ENCODE data around the gene LSS. TPM values are rescaled to one million over a fixed set of nuclear protein-coding genes. Genes with fewer than 3 reads are reported as not detected.
"Not testable (repeated sequence)": the region's sequence is repeated elsewhere in the genome, so short reads cannot be mapped to it uniquely, and the experiment has no call there.

Gene LSS
- total and polyA plus RNA-seq, 10 of the 15 experiments (the other 5 are each of a cell fraction or from before 2014, with no cell fraction given) = 2.9 to 82.4 (median 27.5) TPM

GRCh38 chr21:46147429-46147828 lies 81.1 kb downstream of the LSS start:
- H3K4me2 ChIP-seq (ENCODE audit: control insufficient read depth, insufficient read depth); in situ Hi-C loops (cut with MboI); FAIRE-seq; SMC1A ChIA-PET (ENCODE audit: uncharacterized antibody, unreplicated experiment); DNase-seq (ENCODE audit: low read depth, low spot score); POLR2A ChIA-PET; H3K4me3 ChIP-seq; H3K36me3 ChIP-seq (ENCODE audit: control insufficient read depth in 2 of 2, insufficient read depth in 2 of 2, low read length in 1 of 2); H4K20me1 ChIP-seq (ENCODE audit: control insufficient read depth, insufficient read depth); H3K9ac ChIP-seq (ENCODE audit: control insufficient read depth, insufficient read depth, low read length); H3K4me1 ChIP-seq (ENCODE audit: control insufficient read depth, insufficient read depth, low read length); H3K79me2 ChIP-seq (ENCODE audit: control insufficient read depth, insufficient read depth, low read length); H3K9me3 ChIP-seq (replicated peaks; ENCODE audit: control insufficient read depth, insufficient read depth, low read length); BruUV-seq (replicated peaks); H3K27me3 ChIP-seq (replicated peaks in 1 of 2; ENCODE audit: control insufficient read depth in 2 of 2, insufficient read depth in 2 of 2, low read length in 1 of 2); H2AFZ ChIP-seq (ENCODE audit: control insufficient read depth, low read depth, low read length); H3K27ac ChIP-seq (ENCODE audit: control insufficient read depth, insufficient read depth): not testable (repeated sequence)
- ATAC-seq = peak; percentile 47
- WGBS (ENCODE audit: insufficient coverage, insufficient replicate concordance, low lambda C conversion rate, missing lambda C conversion rate) = 45% methylated on average over 10 of the region's 12 CpGs
- intact Hi-C loops (cut with micrococcal nuclease; ENCODE audit: unreplicated experiment) = loop anchor here (10.0 kb wide), 1 partner anchor 137 kb away; the partner anchor contains the start of genes MCM3AP and YBEY
- RAD21 ChIA-PET (ENCODE audit: unreplicated experiment) = interaction anchor here (1.0 kb wide), 1 partner anchor 174 kb away, joined by 5 read pairs; no protein-coding TSS in a partner anchor
- TF ChIP-seq RAD21 (IDR thresholded peaks at IDR 0.05; ENCODE audit: insufficient read depth, low read depth, low read length) (peak; percentile 66), CTCF (IDR thresholded peaks at IDR 0.05 in 2 of 3, conservative IDR thresholded peaks at IDR 0.05 in 1 of 3; ENCODE audit: control insufficient read depth in 2 of 3, extremely low read depth in 1 of 3, insufficient read depth in 1 of 3, low read depth in 3 of 3, low read length in 3 of 3) (peak; percentile 44 to 70 (median 55)), RUNX3 (IDR thresholded peaks at IDR 0.05; ENCODE audit: low read length) (peak; percentile 22; the same call in 1 of the 2 replicates), SMC3 (IDR thresholded peaks at IDR 0.05; ENCODE audit: borderline replicate concordance, low read length) (peak; percentile 55; the same call in 1 of the 2 replicates)
- CTCF ChIA-PET = interaction anchor here (0.9 to 1.3 kb wide), 3 partner anchors 107 to 178 kb away, joined by 3 to 4 read pairs (median 4); a partner anchor contains a TSS

- H3K27ac ChIP-seq (ENCODE audit: control insufficient read depth, insufficient read depth) = no peak overlapping the region
- DNase-seq (ENCODE audit: low read depth, low spot score) (no peak), ATAC-seq (no peak), FAIRE-seq (no peak)
- 31% methylated on average over 13 of the region's 14 CpGs for WGBS (ENCODE audit: insufficient coverage, insufficient replicate concordance, low lambda C conversion rate, missing lambda C conversion rate)
- CTCF ChIA-PET = interaction anchor here (0.9 to 1.3 kb wide), 3 partner anchors 107 to 179 kb away, joined by 3 to 4 read pairs (median 4); a partner anchor contains a TSS
- H3K4me1 ChIP-seq (ENCODE audit: control insufficient read depth, insufficient read depth, low read length) = no peaks in the 10 kb centered on the region; the same call in 1 of the 2 replicates
- no peaks in the 10 kb centered on the region; the same call in 2 of the 3 replicates for H3K9me3 ChIP-seq (replicated peaks; ENCODE audit: control insufficient read depth, insufficient read depth, low read length)
- TF ChIP-seq ZNF217 (IDR thresholded peaks at IDR 0.05) (no peak), ETV6 (conservative IDR thresholded peaks at IDR 0.05 in 1 of 2, IDR thresholded peaks at IDR 0.05 in 1 of 2; ENCODE audit: borderline replicate concordance in 1 of 2, low read depth in 1 of 2) (no peak), POLR2AphosphoS2 (IDR thresholded peaks at IDR 0.05; ENCODE audit: low read depth, low read length) (no peak), YBX1 (IDR thresholded peaks at IDR 0.05) (no peak), TBL1XR1 (IDR thresholded peaks at IDR 0.05; ENCODE audit: low read depth, low read length) (no peak), PRDM15 (CRISPR knock-in tag; IDR thresholded peaks at IDR 0.05) (no peak), BACH1 (IDR thresholded peaks at IDR 0.05; ENCODE audit: borderline replicate concordance) (no peak)
- no peak overlapping the region for H3K4me3 ChIP-seq
- SMC1A ChIA-PET (ENCODE audit: uncharacterized antibody, unreplicated experiment) = no interaction called here
- intact Hi-C loops (cut with micrococcal nuclease; ENCODE audit: unreplicated experiment) = loop anchor here (10.0 kb wide), 1 partner anchor 138 kb away; the partner anchor contains the start of genes MCM3AP and YBEY
- no peaks in the 10 kb centered on the region for H3K27me3 ChIP-seq (replicated peaks in 1 of 2; ENCODE audit: control insufficient read depth in 2 of 2, insufficient read depth in 2 of 2, low read length in 1 of 2)
- in situ Hi-C loops (cut with MboI) = no loop called here
- H3K9ac ChIP-seq (ENCODE audit: control insufficient read depth, insufficient read depth, low read length) = no peak overlapping the region
- H2AFZ ChIP-seq (ENCODE audit: control insufficient read depth, low read depth, low read length) = no peak overlapping the region
- no peak overlapping the region for H3K4me2 ChIP-seq (ENCODE audit: control insufficient read depth, insufficient read depth)
- BruUV-seq (replicated peaks) = no TSS peak
- POLR2A ChIA-PET = no interaction called here
- no peaks in the 10 kb centered on the region for H3K36me3 ChIP-seq (ENCODE audit: control insufficient read depth in 2 of 2, insufficient read depth in 2 of 2, low read length in 1 of 2)
- RAD21 ChIA-PET (ENCODE audit: unreplicated experiment) = no interaction called here
- no peaks in the 10 kb centered on the region for H3K79me2 ChIP-seq (ENCODE audit: control insufficient read depth, insufficient read depth, low read length)
- H4K20me1 ChIP-seq (ENCODE audit: control insufficient read depth, insufficient read depth) = no peaks in the 10 kb centered on the region
Observed at GRCh38 chr21:46146856-46147255, 81.7 kb downstream of the LSS start.

All from GM12878 (cell line).